Common myeloid progenitor, CD34-positive (primary cell): ENCODE measurements around the gene KRT33A.

Experiments
- CTCF ChIA-PET: fragments of 350-600 bp; sonication (Branson Sonifier 250); formaldehyde crosslinking; loops from one replicate; lab custom pipeline; 2021; ENCODE audit warnings: antibody characterized with exemption; lab: Charles Lee
- POLR2A ChIA-PET: fragments of 350-600 bp; sonication (Branson Sonifier 250); formaldehyde crosslinking; loops from one replicate; lab custom pipeline; 2021; ENCODE audit warnings: antibody characterized with exemption; lab: Charles Lee
- DNase-seq, 3 donors: peaks; one replicate each; pipeline versions ENCODE4 v3.0.0 to v3.0.0-alpha.2; 2013
- H3K27ac ChIP-seq, 2 experiments: 1 replicate in 1 of 2; 2 replicates in 1 of 2; pipeline ENCODE4 v1.7.0; 2013; ENCODE audit warnings: inconsistent platforms in 2 of 2, low read length in 2 of 2, mild to moderate bottlenecking in 2 of 2, low read depth in 1 of 2, moderate library complexity in 1 of 2; ENCODE audit not compliant: severe bottlenecking in 2 of 2, insufficient read depth in 1 of 2, poor library complexity in 1 of 2
- H3K27me3 ChIP-seq, 5 experiments: replicated peaks in 2 of 5; 1 replicate in 3 of 5; 2 replicates in 2 of 5; pipeline versions ENCODE4 v1.6.1 to v1.7.0; 2013; ENCODE audit warnings: low read length in 4 of 5, mild to moderate bottlenecking in 2 of 5, moderate library complexity in 2 of 5, inconsistent platforms in 1 of 5; ENCODE audit not compliant: insufficient read depth in 5 of 5, control insufficient read depth in 4 of 5
- H3K36me3 ChIP-seq, 4 experiments: 1 replicate in 2 of 4; 2 replicates in 2 of 4; pipeline versions ENCODE4 v1.6.1 to v1.7.0; 2013; ENCODE audit warnings: low read length in 3 of 4, control low read depth in 1 of 4, mild to moderate bottlenecking in 1 of 4; ENCODE audit not compliant: control insufficient read depth in 4 of 4, insufficient read depth in 4 of 4
- H3K4me1 ChIP-seq, 4 experiments: 1 replicate in 3 of 4; 2 replicates in 1 of 4; pipeline versions ENCODE4 v1.6.1 to v1.7.1; 2013; ENCODE audit warnings: low read length in 3 of 4, mild to moderate bottlenecking in 3 of 4, control low read depth in 1 of 4, inconsistent platforms in 1 of 4, moderate library complexity in 1 of 4; ENCODE audit not compliant: control insufficient read depth in 4 of 4, insufficient read depth in 4 of 4; ENCODE audit errors: control extremely low read depth in 1 of 4
- H3K4me3 ChIP-seq, 7 experiments: 1 replicate in 4 of 7; 2 replicates in 3 of 7; pipeline versions ENCODE4 v1.5.1 to v1.7.0; 2013; ENCODE audit warnings: mild to moderate bottlenecking in 7 of 7, low read length in 6 of 7, moderate library complexity in 6 of 7, inconsistent platforms in 2 of 7, low read depth in 2 of 7, control low read depth in 1 of 7; ENCODE audit not compliant: insufficient read depth in 4 of 7, control insufficient read depth in 1 of 7; ENCODE audit errors: extremely low read depth in 1 of 7
- H3K9me3 ChIP-seq, 5 experiments: 1 replicate in 4 of 5; 2 replicates in 1 of 5; pipeline versions ENCODE4 v1.6.1 to v1.7.1; 2013; ENCODE audit warnings: low read length in 4 of 5, mild to moderate bottlenecking in 2 of 5, inconsistent platforms in 1 of 5, low read depth in 1 of 5, moderate library complexity in 1 of 5; ENCODE audit not compliant: control insufficient read depth in 4 of 5, insufficient read depth in 2 of 5; ENCODE audit errors: control extremely low read depth in 1 of 5
- WGBS: methylation state at CpG from one replicate; pipeline ENCODE4 v1.1.5; 2013; ENCODE audit not compliant: insufficient coverage; 5-methylcytosine and 5-hydroxymethylcytosine counted together

Gene KRT33A

GRCh38 chr17:41304091-41304490, 46.5 kb downstream of the KRT33A start:
- no peak overlapping the region for H3K27ac ChIP-seq
- H3K9me3 ChIP-seq, result no peaks in the 10 kb centered on the region
- no peak overlapping the region for H3K4me3 ChIP-seq
- WGBS, result 84% methylated on average over 9 of the region's 12 CpGs
- ChIA-PET POLR2A (no interaction called here), CTCF (interaction anchor here (1.0 to 1.8 kb wide), 2 partner anchors 10 to 19 kb away, joined by 4 read pairs; no protein-coding TSS in a partner anchor)
- H3K4me1 ChIP-seq, result peaks cover 3 to 44% (median 18%) of the 10 kb centered on the region in 4 experiments
- no peaks in the 10 kb centered on the region for H3K36me3 ChIP-seq
- no peaks in the 10 kb centered on the region for H3K27me3 ChIP-seq
- DNase-seq, result no peak

- peaks cover 3 to 32% (median 7%) of the 10 kb centered on the region in 4 experiments for H3K4me1 ChIP-seq
- no peak for DNase-seq
- ChIA-PET POLR2A (interaction anchor here (0.7 kb wide), 1 partner anchor 162 kb away, joined by 4 read pairs; the partner anchor contains the start of gene KRTAP4-6), CTCF (interaction anchor here (1.0 to 1.8 kb wide), 2 partner anchors 11 to 20 kb away, joined by 4 read pairs; no protein-coding TSS in a partner anchor)
- H3K27ac ChIP-seq, result no peak overlapping the region
- no peak overlapping the region for H3K4me3 ChIP-seq
- 100% methylated on average over 4 of the region's 4 CpGs for WGBS
- H3K9me3 ChIP-seq, result no peaks in the 10 kb centered on the region
- H3K36me3 ChIP-seq, result no peaks in the 10 kb centered on the region
- H3K27me3 ChIP-seq, result no peaks in the 10 kb centered on the region
Measured at GRCh38 chr17:41302981-41303380, 47.6 kb downstream of the KRT33A start.

GRCh38 chr17:41301916-41302901, 48.4 kb downstream of the KRT33A start, which contains the start of gene KRTAP29-1:
KRTAP29-1 (minus strand) TSS chr17:41302851; CDS start chr17:41302851, 0 bp downstream.
- peaks cover 2 to 25% (median 3%) of the 10 kb centered on the region in 4 experiments for H3K4me1 ChIP-seq
- no peaks in the 10 kb centered on the region for H3K27me3 ChIP-seq
- H3K9me3 ChIP-seq, result no peaks in the 10 kb centered on the region
- peak in 2 of 3 donors; percentile 49 to 53 for DNase-seq
- ChIA-PET CTCF (interaction anchor here (2.1 kb wide), 1 partner anchor 20 kb away, joined by 10 read pairs; no protein-coding TSS in a partner anchor), POLR2A (no interaction called here)
- WGBS, result 80% methylated on average over 11 of the region's 11 CpGs
- H3K27ac ChIP-seq, result no peak within 1 kb of the TSS
- H3K4me3 ChIP-seq, result no peak within 1 kb of the TSS
- H3K36me3 ChIP-seq, result no peaks in the 10 kb centered on the region

GRCh38 chr17:41301204-41301790, 49.3 kb downstream of the KRT33A start:
- POLR2A ChIA-PET, result no interaction called here
- Histone ChIP-seq H3K27ac (no peak overlapping the region), H3K27me3 (no peaks in the 10 kb centered on the region), H3K4me1 (peaks cover 0 to 20% (median 3%) of the 10 kb centered on the region in 4 experiments), H3K4me3 (no peak overlapping the region), H3K36me3 (no peaks in the 10 kb centered on the region), H3K9me3 (no peaks in the 10 kb centered on the region)
- 61% methylated on average over 3 of the region's 5 CpGs for WGBS
- no peak for DNase-seq
- CTCF ChIA-PET, result interaction anchor here (2.1 kb wide), 1 partner anchor 21 kb away, joined by 10 read pairs; no protein-coding TSS in a partner anchor

GRCh38 chr17:41298458-41299135, 52.0 kb downstream of the KRT33A start:
- WGBS, result 93% methylated on average over 16 of the region's 20 CpGs
- Histone ChIP-seq H3K36me3 (no peaks in the 10 kb centered on the region), H3K4me1 (peaks cover 0 to 19% (median 3%) of the 10 kb centered on the region in 4 experiments), H3K4me3 (no peak overlapping the region), H3K27me3 (no peaks in the 10 kb centered on the region), H3K27ac (no peak overlapping the region), H3K9me3 (no peaks in the 10 kb centered on the region)
- no peak for DNase-seq
- POLR2A ChIA-PET, result no interaction called here
- CTCF ChIA-PET, result interaction anchor here (0.7 kb wide), 1 partner anchor 10 kb away, joined by 3 read pairs; no protein-coding TSS in a partner anchor

GRCh38 chr17:41296846-41297245, 53.8 kb downstream of the KRT33A start:
- no peaks in the 10 kb centered on the region for H3K36me3 ChIP-seq
- no peaks in the 10 kb centered on the region for H3K9me3 ChIP-seq
- H3K4me1 ChIP-seq, result peaks cover 0 to 7% (median 2%) of the 10 kb centered on the region in 4 experiments
- H3K4me3 ChIP-seq, result no peak overlapping the region
- H3K27ac ChIP-seq, result no peak overlapping the region
- 100% methylated on average over 1 of the region's 1 CpG for WGBS
- ChIA-PET POLR2A (no interaction called here), CTCF (no interaction called here)
- DNase-seq, result no peak
- H3K27me3 ChIP-seq, result no peaks in the 10 kb centered on the region
